Activated CD4-positive, alpha-beta T cell treated with anti-CD3 and anti-CD28 coated beads, Interleukin-2, amount 10 ng/mL, durations not matched to agents 7 days and 5 days (primary cell): Measurements from ENCODE around the gene PRDM5. TPM values are rescaled to one million over a fixed set of nuclear protein-coding genes. Genes with fewer than 3 reads are reported as not detected.

ENCODE experiments used
- CTCF ChIA-PET: fragments of 350-600 bp; sonication (Branson Sonifier 250); formaldehyde crosslinking; loops from one replicate; lab custom pipeline; 2021; ENCODE audit warnings: antibody characterized with exemption; lab: Charles Lee
- POLR2A ChIA-PET: fragments of 350-600 bp; sonication (Branson Sonifier 250); formaldehyde crosslinking; loops from one replicate; lab custom pipeline; 2021; ENCODE audit warnings: antibody characterized with exemption; lab: Charles Lee
- DNase-seq: peaks from one replicate; pipeline ENCODE4 v3.0.0-alpha.2; 2020
- H3K27ac Mint-ChIP-seq: one replicate; pipeline ENCODE4 v1.8.0; 2021; ENCODE audit warnings: mild to moderate bottlenecking, moderate library complexity, mixed read lengths
- H3K27me3 Mint-ChIP-seq: one replicate; pipeline ENCODE4 v1.8.0; 2021; ENCODE audit warnings: mixed read lengths
- H3K36me3 Mint-ChIP-seq: one replicate; pipeline ENCODE4 v1.8.0; 2021; ENCODE audit warnings: low read depth, mixed read lengths
- H3K4me1 Mint-ChIP-seq: one replicate; pipeline ENCODE4 v1.8.0; 2021; ENCODE audit warnings: mixed read lengths
- H3K4me3 Mint-ChIP-seq: one replicate; pipeline ENCODE4 v1.8.0; 2021; ENCODE audit warnings: mild to moderate bottlenecking, moderate library complexity, mixed read lengths
- H3K9me3 Mint-ChIP-seq: one replicate; pipeline ENCODE4 v1.8.0; 2021; ENCODE audit warnings: mixed read lengths
- total RNA-seq, 2 experiments: library from RNA; stranded (reverse); gene quantifications; one replicate each; pipeline ENCODE4 v1.2.3, GENCODE V29; 2021

Gene PRDM5
- total RNA-seq, 2 experiments from 2014 or later: not detected

DNA sequence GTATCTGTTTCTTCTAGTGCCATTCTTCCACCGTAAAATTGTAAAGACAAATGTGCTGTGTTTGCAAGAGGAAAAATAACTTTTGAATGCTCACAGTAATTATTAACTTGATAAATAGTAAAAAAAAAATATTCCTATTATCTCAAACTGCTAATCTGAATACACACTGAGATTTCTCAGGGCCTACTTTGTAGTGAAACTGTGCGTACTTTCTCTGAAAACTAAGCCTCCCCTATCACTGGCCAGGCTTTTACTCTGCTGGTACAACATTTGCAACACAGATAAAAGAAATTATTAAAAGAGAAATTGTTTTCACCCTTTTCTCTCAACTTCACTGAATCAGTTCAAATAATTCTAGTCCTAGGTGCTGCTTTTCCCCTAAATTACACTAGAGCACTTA, 137.3 kb downstream of the PRDM5 start:
- POLR2A ChIA-PET: no interaction called here
- H3K9me3 Mint-ChIP-seq: no peaks in the 10 kb centered on the region
- no peaks in the 10 kb centered on the region for H3K36me3 Mint-ChIP-seq
- no peak overlapping the region for H3K4me3 Mint-ChIP-seq
- peaks cover 7% of the 10 kb centered on the region for H3K27me3 Mint-ChIP-seq
- no peaks in the 10 kb centered on the region for H3K4me1 Mint-ChIP-seq
- DNase-seq: no peak
- CTCF ChIA-PET: no interaction called here
- no peak overlapping the region for H3K27ac Mint-ChIP-seq

DNA sequence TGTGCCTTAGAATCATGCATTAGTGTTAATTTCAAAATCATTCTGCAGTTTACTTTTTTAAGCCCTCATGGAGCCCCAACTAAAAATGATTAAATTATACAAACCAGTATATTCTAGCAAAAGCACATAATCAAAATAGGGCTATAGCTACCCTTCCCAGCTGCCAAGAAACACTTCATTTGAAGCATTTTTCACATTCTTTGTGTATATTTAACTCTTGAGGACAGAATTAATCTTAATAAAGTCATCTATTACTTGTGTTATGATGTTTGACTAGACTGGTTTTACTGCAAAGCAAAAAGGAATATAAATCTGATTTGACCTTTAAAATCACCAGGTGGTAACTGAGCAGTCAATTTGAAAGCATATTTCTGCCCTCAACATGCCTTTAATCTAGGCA, 145.1 kb downstream of the PRDM5 start:
- ChIA-PET CTCF (no interaction called here), POLR2A (no interaction called here)
- DNase-seq: no peak
- Mint-ChIP-seq H3K27ac (no peak overlapping the region), H3K4me3 (no peak overlapping the region), H3K9me3 (no peaks in the 10 kb centered on the region), H3K27me3 (no peaks in the 10 kb centered on the region), H3K4me1 (no peaks in the 10 kb centered on the region), H3K36me3 (no peaks in the 10 kb centered on the region)

DNA sequence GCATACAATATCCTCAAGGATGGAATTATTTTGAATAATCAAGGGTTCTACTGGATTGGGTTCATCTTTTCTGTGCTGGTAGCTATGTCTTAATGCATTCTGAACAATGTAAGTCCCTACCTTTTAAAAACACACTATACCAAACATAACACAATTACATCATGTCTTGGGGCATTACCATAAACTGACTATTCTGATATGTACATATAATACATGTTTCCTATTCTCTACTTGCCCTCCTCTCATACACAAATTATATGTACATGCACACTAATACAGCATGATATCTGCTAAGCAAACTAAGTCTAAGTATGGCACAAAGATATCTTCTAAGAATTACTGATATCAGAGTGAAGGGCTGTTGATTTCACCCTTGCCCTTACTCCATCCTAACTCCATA, 147.1 kb downstream of the PRDM5 start:
- CTCF ChIA-PET: no interaction called here
- POLR2A ChIA-PET: no interaction called here
- no peak overlapping the region for H3K27ac Mint-ChIP-seq
- H3K27me3 Mint-ChIP-seq: no peaks in the 10 kb centered on the region
- DNase-seq: no peak
- H3K9me3 Mint-ChIP-seq: no peaks in the 10 kb centered on the region
- no peak overlapping the region for H3K4me3 Mint-ChIP-seq
- no peaks in the 10 kb centered on the region for H3K4me1 Mint-ChIP-seq
- H3K36me3 Mint-ChIP-seq: no peaks in the 10 kb centered on the region

DNA sequence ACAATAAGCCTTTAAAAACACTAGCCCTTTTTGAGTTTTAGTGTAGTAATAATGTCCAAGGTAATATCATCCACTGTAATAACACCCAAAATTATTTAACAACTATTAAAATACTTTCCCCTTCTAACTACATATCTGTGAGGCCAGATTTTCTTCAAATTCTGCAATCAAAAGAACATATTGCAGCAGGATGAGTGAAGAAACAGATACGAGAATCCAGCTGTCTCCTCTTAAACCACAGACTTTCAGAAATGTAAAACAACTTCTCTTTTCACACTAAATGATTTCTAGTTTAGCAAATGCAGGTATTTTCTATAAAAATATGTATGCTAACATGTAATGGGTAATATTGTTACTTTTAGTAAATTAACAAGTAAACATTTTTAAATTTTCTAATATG, 148.9 kb downstream of the PRDM5 start:
- Mint-ChIP-seq H3K27ac (no peak overlapping the region), H3K4me3 (no peak overlapping the region), H3K36me3 (no peaks in the 10 kb centered on the region), H3K9me3 (no peaks in the 10 kb centered on the region), H3K4me1 (no peaks in the 10 kb centered on the region), H3K27me3 (peaks cover 3% of the 10 kb centered on the region)
- CTCF ChIA-PET: no interaction called here
- DNase-seq: no peak
- POLR2A ChIA-PET: no interaction called here

DNA sequence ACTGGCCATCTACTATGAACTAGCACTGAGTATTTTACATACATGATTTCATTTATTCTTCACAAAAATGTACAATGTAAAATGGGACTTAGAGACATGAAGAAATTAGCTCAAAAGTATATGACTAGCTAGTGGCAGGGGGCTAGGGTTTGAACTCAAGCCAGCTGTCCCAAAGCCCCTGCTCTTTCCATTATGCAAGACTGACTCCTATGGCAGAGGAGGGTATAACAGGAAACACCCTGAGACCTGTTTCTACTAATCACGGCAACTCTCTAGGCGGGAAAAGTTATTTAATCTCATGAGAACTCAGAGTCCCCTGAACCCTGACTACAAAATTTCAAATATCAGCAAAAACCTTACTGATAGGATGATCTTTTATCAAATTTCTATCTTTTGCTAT, 150.6 kb downstream of the PRDM5 start:
- Mint-ChIP-seq H3K27ac (no peak overlapping the region), H3K9me3 (no peaks in the 10 kb centered on the region), H3K4me3 (no peak overlapping the region), H3K4me1 (no peaks in the 10 kb centered on the region), H3K36me3 (no peaks in the 10 kb centered on the region), H3K27me3 (peaks cover 3% of the 10 kb centered on the region)
- CTCF ChIA-PET: no interaction called here
- no peak for DNase-seq
- POLR2A ChIA-PET: no interaction called here

DNA sequence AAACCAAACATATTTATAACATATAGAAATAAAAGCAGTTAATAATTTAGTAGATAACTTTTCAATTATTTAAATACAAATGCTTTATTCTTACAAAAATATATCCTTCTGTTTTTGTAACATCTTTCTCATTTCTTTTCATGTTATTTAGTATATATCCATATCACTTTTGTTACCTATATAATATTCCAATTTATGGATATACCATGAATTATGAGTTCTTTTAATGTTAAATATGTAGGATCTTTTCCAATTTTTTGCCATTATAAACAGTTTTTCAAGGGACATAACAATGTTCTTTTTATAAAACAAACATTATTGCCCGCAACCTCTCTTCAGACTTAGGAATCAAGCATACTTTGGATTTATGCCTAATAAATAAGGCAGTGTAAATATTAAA, 151.6 kb downstream of the PRDM5 start:
- POLR2A ChIA-PET: no interaction called here
- no peaks in the 10 kb centered on the region for H3K4me1 Mint-ChIP-seq
- CTCF ChIA-PET: no interaction called here
- H3K36me3 Mint-ChIP-seq: no peaks in the 10 kb centered on the region
- H3K27ac Mint-ChIP-seq: no peak overlapping the region
- no peaks in the 10 kb centered on the region for H3K9me3 Mint-ChIP-seq
- H3K27me3 Mint-ChIP-seq: peaks cover 3% of the 10 kb centered on the region
- H3K4me3 Mint-ChIP-seq: no peak overlapping the region
- DNase-seq: no peak

DNA sequence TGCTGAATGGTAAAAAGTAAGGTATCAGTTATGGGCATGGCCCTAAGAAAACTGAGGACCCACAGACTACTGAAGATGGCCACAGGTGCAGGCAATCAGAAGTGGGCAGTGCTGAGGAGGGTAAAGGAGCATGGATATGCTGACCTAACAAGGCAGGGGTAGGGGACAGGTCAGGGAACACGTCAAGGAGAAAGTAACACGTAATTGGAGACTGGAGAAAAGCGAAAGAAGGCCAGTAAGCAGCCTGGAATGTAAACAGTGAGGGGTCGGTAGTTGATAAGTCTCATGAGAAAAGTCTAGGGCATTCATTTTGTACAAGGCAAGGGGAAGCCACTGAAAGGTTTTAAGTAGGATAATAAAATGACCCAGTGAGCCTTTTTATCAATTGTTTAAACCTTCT, 153.3 kb downstream of the PRDM5 start:
- POLR2A ChIA-PET: no interaction called here
- Mint-ChIP-seq H3K36me3 (no peaks in the 10 kb centered on the region), H3K4me1 (no peaks in the 10 kb centered on the region), H3K4me3 (no peak overlapping the region), H3K27me3 (peaks cover 3% of the 10 kb centered on the region), H3K9me3 (no peaks in the 10 kb centered on the region), H3K27ac (no peak overlapping the region)
- no peak for DNase-seq
- CTCF ChIA-PET: interaction anchor here (1.0 kb wide), 1 partner anchor 10 kb away, joined by 4 read pairs; no protein-coding TSS in a partner anchor

DNA sequence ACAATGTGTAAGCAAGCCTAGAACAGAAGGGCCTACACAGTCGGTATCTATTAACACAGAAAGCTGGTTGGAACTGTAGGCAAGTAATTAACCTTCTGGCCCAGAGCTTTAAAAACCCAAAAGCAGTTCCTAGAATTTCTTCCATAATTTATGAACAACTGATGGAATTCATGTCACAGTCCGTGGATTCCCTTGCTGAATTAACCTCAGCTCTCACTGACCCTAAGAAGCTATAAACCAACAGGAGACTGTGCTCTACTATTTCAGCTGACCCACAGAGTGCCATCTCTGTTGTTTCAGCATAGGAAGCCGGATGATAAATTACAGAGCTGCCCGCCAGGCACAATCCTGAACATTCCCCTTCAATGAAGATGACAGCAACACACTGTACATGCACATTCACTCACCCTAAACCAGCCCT, 157.3 kb downstream of the PRDM5 start:
- DNase-seq: no peak
- no peak overlapping the region for H3K4me3 Mint-ChIP-seq
- H3K36me3 Mint-ChIP-seq: no peaks in the 10 kb centered on the region
- no peaks in the 10 kb centered on the region for H3K9me3 Mint-ChIP-seq
- POLR2A ChIA-PET: no interaction called here
- H3K27me3 Mint-ChIP-seq: peaks cover 3% of the 10 kb centered on the region
- CTCF ChIA-PET: interaction anchor here (0.6 to 0.7 kb wide), 2 partner anchors 9 to 68 kb away, joined by 3 read pairs; no protein-coding TSS in a partner anchor
- no peaks in the 10 kb centered on the region for H3K4me1 Mint-ChIP-seq
- no peak overlapping the region for H3K27ac Mint-ChIP-seq

DNA sequence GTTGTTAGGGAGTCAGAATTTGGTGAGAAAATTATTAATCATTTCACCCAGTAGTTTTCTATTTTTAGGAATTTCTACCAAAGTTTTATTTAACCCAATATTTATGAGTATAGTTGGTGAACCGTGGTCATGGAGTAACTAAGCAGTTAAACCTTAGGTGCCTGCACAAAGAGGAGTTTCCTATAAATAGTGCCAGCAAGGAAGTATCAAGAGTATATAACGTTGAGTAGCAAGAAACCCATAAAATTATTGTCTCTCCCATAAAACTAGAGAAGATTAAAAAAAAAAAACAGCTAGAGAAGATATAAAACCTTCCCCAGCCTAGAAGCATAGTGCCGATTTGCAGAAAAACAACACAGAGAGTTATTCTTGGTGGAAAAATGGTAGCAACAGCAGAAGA, 158.9 kb downstream of the PRDM5 start:
- Mint-ChIP-seq H3K27ac (no peak overlapping the region), H3K9me3 (no peaks in the 10 kb centered on the region), H3K27me3 (no peaks in the 10 kb centered on the region), H3K36me3 (no peaks in the 10 kb centered on the region), H3K4me1 (no peaks in the 10 kb centered on the region), H3K4me3 (no peak overlapping the region)
- DNase-seq: no peak
- ChIA-PET POLR2A (no interaction called here), CTCF (no interaction called here)

DNA sequence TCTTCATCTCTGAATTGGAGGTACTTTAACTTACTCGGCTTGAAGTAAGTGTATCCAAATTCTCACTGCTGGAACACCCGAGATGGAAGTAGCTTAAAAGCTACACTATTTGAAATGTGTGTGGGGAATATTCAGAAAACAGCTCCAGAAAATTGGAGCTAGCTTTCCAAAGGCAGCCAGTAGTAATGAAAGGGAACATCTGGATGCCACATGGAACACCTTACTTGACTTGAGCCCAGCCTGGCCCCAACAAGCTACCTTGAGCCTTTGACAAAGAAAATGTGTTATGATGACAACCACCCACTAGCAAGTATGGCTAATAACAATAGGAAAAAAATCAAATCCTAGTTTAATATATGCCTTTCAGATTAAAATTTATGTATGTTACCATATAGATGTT, 161.5 kb downstream of the PRDM5 start:
- ChIA-PET CTCF (no interaction called here), POLR2A (no interaction called here)
- H3K36me3 Mint-ChIP-seq: no peaks in the 10 kb centered on the region
- no peaks in the 10 kb centered on the region for H3K9me3 Mint-ChIP-seq
- no peaks in the 10 kb centered on the region for H3K4me1 Mint-ChIP-seq
- no peak for DNase-seq
- H3K4me3 Mint-ChIP-seq: no peak overlapping the region
- H3K27ac Mint-ChIP-seq: no peak overlapping the region
- no peaks in the 10 kb centered on the region for H3K27me3 Mint-ChIP-seq

DNA sequence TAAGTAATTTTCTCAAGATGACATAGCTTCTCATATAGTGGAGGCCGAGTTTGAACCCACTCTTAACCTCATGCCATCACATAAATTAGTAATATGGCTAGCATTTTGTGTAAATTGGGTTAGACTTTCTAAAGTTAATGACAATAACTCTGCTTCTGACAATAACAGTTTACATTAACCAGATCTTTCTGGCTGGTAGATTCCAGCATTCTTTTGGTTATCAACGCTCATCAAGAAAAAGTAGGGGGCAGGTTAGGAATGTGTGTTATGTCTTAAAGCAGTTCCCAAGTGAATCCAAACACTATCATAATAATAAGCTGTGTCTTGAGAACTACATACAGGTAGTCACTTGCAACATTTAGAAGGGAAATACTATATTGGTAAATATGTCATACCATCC, 162.5 kb downstream of the PRDM5 start:
- ChIA-PET POLR2A (no interaction called here), CTCF (no interaction called here)
- Mint-ChIP-seq H3K4me3 (no peak overlapping the region), H3K36me3 (no peaks in the 10 kb centered on the region), H3K4me1 (no peaks in the 10 kb centered on the region), H3K27ac (no peak overlapping the region), H3K9me3 (no peaks in the 10 kb centered on the region), H3K27me3 (no peaks in the 10 kb centered on the region)
- DNase-seq: no peak

DNA sequence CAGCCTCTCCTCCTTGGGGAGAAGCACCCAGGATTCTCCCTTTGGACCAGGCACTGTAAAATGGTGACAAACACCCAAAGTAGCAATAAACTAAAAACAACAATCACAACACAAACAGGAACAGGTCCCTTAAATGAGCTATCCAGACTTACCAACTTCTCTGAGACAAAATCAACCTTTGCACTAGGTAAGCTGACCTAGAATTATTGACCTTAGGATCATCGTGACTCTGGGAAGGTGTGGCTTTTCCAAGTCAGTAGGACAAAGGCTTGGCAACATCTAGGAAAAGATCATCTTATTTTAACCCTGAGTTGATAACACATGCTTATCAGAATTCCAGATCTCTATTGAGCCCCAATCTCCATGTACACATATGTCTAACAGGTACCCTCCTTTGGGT, 166.7 kb downstream of the PRDM5 start:
- Mint-ChIP-seq H3K4me3 (no peak overlapping the region), H3K27ac (no peak overlapping the region), H3K9me3 (peaks cover 6% of the 10 kb centered on the region), H3K36me3 (no peaks in the 10 kb centered on the region), H3K4me1 (no peaks in the 10 kb centered on the region), H3K27me3 (no peaks in the 10 kb centered on the region)
- ChIA-PET CTCF (no interaction called here), POLR2A (no interaction called here)
- no peak for DNase-seq

DNA sequence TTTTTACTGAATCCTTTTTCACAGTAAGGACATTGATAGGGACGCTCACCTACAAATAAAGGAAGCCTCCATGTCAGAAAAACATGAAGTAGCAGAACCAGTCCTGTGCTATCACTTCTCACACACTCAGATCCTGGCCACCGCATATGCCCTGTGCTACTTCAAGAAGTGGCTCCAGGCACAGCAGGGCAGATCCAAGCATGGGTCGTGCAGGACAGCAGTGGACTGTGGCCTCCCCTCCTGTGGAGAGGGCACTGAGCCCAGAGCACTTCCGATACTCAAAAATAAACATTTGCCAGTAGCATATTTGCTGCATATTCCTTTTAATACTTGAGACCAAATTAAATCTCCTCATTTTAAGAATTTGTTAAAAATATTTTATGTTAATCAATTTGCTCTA, 167.9 kb downstream of the PRDM5 start:
- H3K27ac Mint-ChIP-seq: no peak overlapping the region
- DNase-seq: no peak
- no peaks in the 10 kb centered on the region for H3K27me3 Mint-ChIP-seq
- peaks cover 11% of the 10 kb centered on the region for H3K9me3 Mint-ChIP-seq
- ChIA-PET CTCF (no interaction called here), POLR2A (no interaction called here)
- H3K4me1 Mint-ChIP-seq: peaks cover 1% of the 10 kb centered on the region
- no peaks in the 10 kb centered on the region for H3K36me3 Mint-ChIP-seq
- no peak overlapping the region for H3K4me3 Mint-ChIP-seq

DNA sequence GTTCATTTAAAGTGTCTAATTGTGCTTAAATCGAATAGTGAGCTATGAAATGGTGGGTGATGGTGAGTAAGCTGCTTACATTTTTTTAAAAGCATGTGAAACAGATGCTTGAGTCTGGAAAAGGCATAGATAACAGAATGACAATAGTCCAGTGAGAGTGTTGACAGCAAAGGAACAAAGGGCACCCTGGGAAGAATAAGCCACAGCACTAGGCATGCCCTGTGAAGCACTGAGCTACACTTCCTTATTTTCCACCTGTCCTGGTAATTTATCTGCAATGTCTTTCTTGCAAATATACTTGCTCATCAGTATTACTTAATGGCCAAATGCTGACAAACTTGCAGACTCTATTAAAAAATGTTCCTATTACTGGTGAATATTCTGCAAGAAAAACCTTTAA, 168.7 kb downstream of the PRDM5 start:
- Mint-ChIP-seq H3K27ac (no peak overlapping the region), H3K27me3 (no peaks in the 10 kb centered on the region), H3K4me1 (peaks cover 9% of the 10 kb centered on the region), H3K9me3 (peaks cover 11% of the 10 kb centered on the region), H3K4me3 (no peak overlapping the region), H3K36me3 (no peaks in the 10 kb centered on the region)
- DNase-seq: no peak
- POLR2A ChIA-PET: no interaction called here
- CTCF ChIA-PET: interaction anchor here (0.9 kb wide), 1 partner anchor 12 kb away, joined by 3 read pairs; no protein-coding TSS in a partner anchor
